CD4-positive, alpha-beta T cell treated with Interferon alpha-2 for 1 hour (primary cell): ENCODE results near the gene PINLYP.
"Not testable (repeated sequence)": the region's sequence is repeated elsewhere in the genome, so short reads cannot be mapped to it uniquely, and the experiment has no call there.

ENCODE experiments used
- DNase-seq, 2 donors: peaks; one replicate each; pipeline ENCODE4 v3.0.0-alpha.2; 2020 to 2022

Gene PINLYP

GRCh38 chr19:43586346-43586745, 10.7 kb downstream of the PINLYP start:
- DNase-seq, result no peak

DNA sequence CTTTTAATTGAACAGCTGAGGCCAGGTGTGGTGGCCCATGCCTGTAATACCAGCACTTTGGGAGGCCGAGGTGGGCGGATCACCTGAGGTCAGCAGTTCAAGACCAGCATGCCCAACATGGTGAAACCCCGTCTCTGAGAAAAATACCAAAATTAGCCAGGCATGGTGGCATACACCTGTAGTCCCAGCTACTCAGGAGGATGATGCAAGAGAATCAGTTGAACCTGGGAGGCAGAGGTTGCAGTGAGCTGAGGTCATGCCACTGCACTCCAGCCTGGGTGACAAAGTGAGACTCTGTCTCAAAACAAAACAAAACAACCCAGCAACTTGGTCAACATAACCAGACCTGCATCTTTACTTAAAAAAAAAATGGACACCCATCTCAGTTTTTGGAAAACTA, 11.4 kb downstream of the PINLYP start:
- not testable (repeated sequence) for DNase-seq

GRCh38 chr19:43589277-43589676, 13.7 kb downstream of the PINLYP start:
- DNase-seq, result no peak

DNA sequence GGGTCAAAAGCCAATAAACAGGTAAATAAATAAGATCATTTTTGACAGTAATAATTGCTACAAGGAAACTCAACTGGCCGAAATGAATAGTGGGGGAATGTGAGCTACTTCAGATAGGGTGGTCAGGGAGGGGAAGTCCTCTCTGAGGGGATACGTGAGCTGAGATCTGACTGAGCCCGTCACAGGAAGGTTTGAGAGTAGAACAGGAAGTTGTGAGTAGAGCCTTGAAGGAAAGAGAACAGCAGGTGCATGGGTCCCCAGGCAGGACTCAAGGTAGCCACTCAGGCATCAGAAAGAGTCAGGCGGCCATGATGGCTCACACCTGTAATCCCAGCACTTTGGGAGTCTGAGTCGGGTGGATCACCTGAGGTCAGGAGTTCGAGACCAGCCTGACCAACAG, 14.1 kb downstream of the PINLYP start:
- DNase-seq, result peak; percentile 22 to 24

DNA sequence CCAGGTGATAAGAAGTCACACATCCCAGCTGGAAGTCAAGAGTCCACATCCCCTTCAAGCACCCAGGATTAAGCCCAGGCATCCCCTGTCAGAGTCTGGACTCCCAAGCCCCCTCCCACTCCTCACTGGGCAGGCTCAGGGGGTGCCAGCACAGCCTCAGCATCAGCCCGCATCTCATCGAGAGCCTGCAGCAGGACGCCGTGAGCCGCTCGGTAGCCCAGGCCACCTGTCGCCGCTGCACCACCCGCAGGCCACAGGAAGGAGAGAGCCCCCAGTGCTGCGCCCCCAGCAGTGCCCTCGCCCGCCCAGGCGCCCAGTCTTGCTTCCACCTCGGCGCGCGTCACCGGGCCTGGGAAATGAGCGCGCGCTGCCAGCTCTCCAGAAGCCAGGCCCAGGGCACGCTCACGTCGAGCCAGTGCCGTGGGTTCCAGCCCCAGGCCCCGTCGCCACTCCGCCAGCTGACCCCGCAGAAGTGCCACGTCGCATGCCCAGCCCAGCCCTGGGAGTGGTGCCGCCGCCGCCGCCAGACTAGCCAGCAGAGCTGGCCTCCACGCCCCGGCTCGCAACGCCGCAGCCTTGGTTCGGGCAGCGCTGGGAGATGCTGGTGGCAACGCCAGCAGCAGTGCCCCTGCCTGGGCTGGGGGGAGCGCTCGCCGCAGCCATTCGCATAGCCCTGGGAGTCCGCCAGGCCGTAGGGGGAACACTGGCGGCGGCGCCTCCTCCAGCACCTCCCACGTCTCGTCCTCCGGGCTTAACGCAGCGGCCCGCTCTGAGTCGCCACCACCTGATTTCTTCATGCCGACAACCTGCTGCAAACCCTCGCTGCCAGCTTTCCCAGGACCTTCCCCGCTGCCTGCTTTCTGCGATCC, 16.5 kb downstream of the PINLYP start:
- DNase-seq, result no peak

GRCh38 chr19:43592800-43593350, 17.3 kb downstream of the PINLYP start:
- no peak for DNase-seq

DNA sequence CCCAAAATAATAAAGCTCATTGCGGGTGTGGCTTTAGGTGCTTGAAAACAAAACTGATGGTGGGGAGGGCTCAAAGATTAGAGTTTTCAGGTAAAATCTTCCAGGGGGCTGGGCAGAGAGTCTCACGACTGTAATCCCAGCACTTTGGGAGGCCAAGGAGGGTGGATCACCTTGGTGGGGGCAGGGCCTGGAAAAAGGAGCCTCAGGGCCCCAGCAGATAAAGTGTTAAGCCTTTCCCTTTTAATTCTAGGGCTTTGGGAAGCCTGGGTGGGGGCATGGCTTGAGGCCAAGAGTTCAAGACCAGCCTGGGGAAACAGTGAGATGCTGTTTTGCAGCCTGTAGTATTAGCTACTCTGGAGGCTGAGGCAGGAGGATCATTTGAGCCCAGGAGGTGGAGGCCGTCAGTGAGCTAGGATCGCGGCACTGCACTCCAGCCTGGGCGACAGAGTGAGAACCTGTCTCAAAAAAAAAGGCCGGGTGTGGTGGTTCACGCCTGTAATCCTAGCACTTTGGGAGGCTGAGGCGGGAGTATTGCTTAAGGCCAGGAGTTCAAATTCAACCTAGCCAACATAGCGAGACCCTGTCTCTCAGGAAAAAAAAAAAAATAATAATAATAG, 18.6 kb downstream of the PINLYP start:
- DNase-seq, result no peak

DNA sequence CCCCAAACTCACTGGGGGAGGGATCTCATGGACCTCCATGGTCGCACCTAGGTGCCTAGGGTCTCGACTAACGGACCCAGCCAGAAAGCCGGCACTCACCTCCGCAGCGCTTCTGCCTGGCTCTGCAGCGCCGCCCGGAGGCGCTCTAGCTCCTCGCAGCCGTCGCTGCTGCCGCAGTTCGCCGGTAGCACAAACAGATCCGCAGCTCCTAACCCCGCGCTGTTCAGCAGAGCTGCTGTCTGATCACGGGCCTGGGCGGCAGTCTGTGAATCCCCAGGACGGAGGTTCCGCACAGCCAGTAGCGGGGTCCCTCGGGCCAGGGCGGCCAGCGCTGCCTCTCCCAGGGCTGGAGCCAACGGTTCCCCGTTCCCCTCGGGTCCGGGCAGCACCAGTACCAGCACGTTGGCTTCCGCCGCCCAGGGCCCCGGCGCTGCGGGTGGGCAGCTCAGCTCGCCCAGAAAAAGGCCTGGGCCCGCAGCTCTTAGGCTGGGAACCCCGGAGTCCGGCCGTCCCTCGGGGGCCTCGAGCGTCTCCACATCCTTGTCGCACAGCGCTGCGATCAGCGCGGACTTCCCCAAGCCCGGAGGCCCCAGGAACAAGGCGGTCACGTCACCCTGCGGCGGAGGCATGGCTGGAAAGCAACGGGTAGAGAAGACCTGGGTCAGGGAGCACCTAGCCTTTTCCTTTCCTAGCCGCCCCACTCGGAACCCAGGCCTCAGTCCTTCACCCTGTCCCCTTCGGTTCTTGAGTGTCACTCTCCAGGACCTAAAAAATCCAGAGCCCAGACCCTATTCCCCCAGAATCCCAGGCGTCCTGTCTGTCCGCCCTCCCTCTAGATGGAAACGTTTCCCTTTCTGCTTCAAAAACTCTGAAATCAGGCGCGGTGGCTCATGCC, 19.4 kb downstream of the PINLYP start:
- DNase-seq, result peak; percentile 77 to 81

- DNase-seq, result no peak
These were observed 20.0 kb downstream of the PINLYP start for GRCh38 chr19:43595605-43595998.

- peak; percentile 100 for DNase-seq
These were observed 20.6 kb downstream of the PINLYP start, which contains the start of the genes IRGQ and ZNF576 for GRCh38 chr19:43595999-43596841. IRGQ (minus strand) TSS chr19:43596134; CDS start chr19:43595338, 796 bp downstream. ZNF576 (plus strand) TSS chr19:43596595; CDS start chr19:43597109, 514 bp downstream.

DNA sequence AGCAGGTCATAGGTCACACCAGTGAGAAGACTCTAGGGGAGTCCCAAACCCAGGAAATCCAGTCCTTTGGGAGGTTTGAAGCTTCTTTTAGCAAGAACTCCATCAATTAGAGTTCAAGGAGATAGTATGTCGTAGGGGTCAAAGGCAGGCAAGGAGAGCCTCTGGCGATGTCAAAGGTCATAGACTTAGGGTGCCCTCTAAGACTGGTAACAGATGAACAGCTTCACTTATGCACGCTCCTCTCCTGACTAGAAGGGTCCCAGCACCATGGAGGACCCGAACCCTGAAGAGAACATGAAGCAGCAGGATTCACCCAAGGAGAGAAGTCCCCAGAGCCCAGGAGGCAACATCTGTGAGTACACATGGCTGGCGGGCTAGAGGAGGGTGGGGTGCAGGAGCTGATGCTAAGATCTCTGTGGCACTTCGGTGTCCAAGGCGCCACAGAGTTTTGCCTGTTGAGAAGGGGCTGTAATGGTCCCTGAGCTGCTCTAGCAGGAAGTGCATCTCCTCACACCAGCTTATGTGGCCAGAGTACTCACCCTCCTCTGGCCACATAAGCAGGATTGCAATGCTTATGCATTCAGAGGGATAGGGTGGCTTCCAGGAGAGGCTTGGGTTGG, 21.4 kb downstream of the PINLYP start:
- no peak for DNase-seq

DNA sequence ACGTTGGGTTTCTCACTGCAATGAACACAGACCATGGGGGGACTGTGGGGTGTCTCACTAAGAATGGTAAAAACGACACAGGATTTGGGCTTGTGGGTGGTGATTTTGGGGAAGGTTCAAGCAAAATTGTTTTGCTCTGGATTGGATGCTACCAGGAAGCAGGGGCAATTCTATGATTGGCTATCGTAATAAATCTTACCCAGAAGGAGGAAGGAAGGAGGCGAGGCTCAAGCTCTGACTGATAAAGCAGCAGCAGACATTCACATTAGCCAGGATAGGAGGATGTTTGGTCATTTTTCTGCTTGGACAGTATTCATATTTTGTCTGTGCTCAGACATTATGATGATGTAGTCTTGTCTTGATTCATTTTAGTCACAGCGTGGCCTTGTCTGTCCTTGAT, 22.3 kb downstream of the PINLYP start:
- no peak for DNase-seq

- no peak for DNase-seq
These were observed 23.0 kb downstream of the PINLYP start for GRCh38 chr19:43598445-43599240.

DNA sequence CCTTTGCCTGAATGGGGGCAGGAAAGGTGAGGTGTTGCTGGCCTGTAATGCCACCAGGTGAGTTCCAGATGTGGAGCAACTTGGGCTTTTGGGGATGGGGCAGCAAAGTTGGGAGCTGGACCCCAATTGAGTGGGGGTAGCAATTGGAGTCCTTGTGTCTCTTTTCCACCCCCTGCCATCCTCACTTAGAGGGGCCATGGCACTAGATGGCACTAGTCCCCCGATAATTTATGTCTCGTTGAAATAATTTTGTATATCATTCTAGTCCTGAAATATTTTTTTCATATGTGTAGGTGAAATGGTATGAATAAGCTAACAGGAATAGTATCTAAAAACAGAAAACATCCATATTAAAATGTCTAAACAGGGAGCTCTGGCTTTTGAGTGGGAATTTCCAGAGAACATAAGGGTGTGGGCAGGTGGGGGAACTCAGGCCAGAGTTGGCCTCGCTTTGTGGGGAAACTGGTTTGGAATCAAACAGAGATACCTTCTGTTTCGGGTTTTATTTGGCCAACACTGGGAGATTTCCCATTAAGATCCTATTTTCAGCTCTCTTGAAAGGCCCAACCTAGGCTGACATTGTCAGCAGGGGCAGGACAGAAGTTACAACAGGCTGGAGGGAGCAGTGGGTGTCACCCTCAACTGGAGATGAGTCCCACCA, 24.2 kb downstream of the PINLYP start:
- no peak for DNase-seq

- not testable (repeated sequence) for DNase-seq
These were observed 24.7 kb downstream of the PINLYP start for GRCh38 chr19:43600326-43600725.

DNA sequence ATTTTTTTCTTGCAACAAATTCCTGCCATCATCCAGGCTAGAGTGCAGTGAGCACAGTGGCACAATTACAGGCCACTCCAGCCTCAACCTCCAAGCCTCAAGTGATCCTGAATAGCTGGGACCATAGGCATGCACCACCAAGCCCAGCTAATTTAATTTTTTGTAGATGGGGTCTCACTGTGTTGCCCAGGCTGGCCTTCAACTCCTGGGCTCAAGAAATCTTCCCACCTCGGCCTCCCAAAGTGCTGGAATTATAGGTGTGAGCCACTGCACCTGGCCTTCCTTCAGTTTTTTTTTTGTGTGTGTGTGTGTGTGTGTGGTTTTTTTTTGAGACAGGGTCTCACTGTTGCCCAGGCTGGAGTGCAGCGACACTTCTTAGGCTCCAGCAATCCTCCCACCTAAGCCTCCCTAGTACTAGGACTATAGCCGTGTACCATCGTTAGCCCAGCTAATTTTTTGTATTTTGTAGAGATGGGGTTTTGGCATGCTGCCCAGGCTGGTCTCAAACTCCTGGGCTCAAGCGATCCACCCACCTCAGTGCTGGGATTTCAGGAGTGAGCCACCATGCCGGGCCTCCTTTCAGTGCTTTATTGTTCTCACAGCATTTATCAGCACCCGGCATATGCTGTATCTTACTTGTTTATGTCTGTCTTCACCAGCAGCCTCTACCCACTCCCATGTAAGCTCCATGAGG, 30.4 kb downstream of the PINLYP start:
- DNase-seq, result no peak

DNA sequence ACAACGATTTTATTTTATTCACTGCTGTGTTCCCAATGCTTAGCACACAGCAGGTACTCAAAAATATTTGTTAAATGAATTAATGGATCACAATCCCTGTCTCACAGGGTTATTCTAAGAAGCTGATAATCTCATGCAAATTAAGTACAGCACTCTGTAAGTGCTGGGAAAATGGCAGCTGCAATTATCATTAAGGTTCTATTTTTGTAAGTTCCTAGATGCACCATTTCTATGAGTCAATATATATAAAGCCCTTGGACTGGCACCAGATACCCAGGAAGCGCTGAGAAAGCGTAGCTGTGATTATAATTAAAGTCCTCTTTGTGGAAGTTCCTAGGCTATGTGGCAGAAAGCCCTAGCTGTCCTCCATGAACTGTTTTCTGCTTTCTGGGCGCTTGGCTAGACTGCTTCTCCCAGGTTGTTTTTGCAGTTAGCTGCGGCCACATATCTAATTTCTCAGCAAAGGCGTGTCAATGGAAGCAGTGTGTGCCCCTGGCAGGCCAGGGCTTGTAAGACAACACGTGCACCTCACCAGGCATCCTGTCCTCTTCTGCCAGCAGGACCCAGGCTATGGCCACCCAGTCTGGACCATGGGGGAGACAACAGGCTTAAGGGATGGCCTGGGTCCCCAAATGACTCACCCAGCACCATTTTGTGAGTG, 31.1 kb downstream of the PINLYP start:
- DNase-seq, result no peak
